Immature natural killer cell (primary cell): ENCODE measurements around the gene DDIT3. TPM values are rescaled to one million over a fixed set of nuclear protein-coding genes. Genes with fewer than 3 reads are reported as not detected.
A peak's percentile ranks its signal among the peaks of the same experiment; 100 is the strongest.

ENCODE experiments used
- DNase-seq, 3 donors: peaks; one replicate each; pipeline ENCODE4 v3.0.0; 2022; ENCODE audit warnings: mixed read lengths in 1 of 3
- H3K27ac Mint-ChIP-seq, 6 donors: one replicate each; pipeline ENCODE4 v1.8.0; 2020; ENCODE audit warnings: mixed read lengths in 6 of 6, mild to moderate bottlenecking in 5 of 6, inconsistent platforms in 4 of 6, moderate library complexity in 3 of 6
- H3K27me3 Mint-ChIP-seq, 3 donors: one replicate each; pipeline ENCODE4 v1.8.0; 2020 to 2021; ENCODE audit warnings: low read depth in 3 of 3, mild to moderate bottlenecking in 3 of 3, mixed read lengths in 3 of 3, moderate library complexity in 3 of 3, inconsistent platforms in 1 of 3
- H3K36me3 Mint-ChIP-seq, 3 donors: one replicate each; pipeline ENCODE4 v1.8.0; 2020; ENCODE audit warnings: mixed read lengths in 3 of 3, inconsistent platforms in 2 of 3, mild to moderate bottlenecking in 2 of 3
- H3K4me1 Mint-ChIP-seq, 2 donors: one replicate each; pipeline ENCODE4 v1.8.0; 2020; ENCODE audit warnings: inconsistent platforms in 2 of 2, mild to moderate bottlenecking in 2 of 2, mixed read lengths in 2 of 2, moderate library complexity in 1 of 2
- H3K4me3 Mint-ChIP-seq, 5 donors: one replicate each; pipeline ENCODE4 v1.8.0; 2020; ENCODE audit warnings: mild to moderate bottlenecking in 5 of 5, mixed read lengths in 5 of 5, inconsistent platforms in 3 of 5, moderate library complexity in 3 of 5
- H3K9me3 Mint-ChIP-seq, 6 donors: one replicate each; pipeline ENCODE4 v1.8.0; 2020; ENCODE audit warnings: mild to moderate bottlenecking in 6 of 6, mixed read lengths in 6 of 6, inconsistent platforms in 4 of 6, moderate library complexity in 3 of 6
- polyA plus RNA-seq, 3 donors: library from polyadenylated mRNA; unstranded; fragments of 300-500 nt; fragmentation: Illumina TruSeq; gene quantifications; one replicate each; pipeline ENCODE4 v1.2.3, GENCODE V29; 2021

Gene DDIT3
- polyA plus RNA-seq, 3 donors from 2014 or later, result 22.8 to 38.8 (median 29.4) TPM

DNA sequence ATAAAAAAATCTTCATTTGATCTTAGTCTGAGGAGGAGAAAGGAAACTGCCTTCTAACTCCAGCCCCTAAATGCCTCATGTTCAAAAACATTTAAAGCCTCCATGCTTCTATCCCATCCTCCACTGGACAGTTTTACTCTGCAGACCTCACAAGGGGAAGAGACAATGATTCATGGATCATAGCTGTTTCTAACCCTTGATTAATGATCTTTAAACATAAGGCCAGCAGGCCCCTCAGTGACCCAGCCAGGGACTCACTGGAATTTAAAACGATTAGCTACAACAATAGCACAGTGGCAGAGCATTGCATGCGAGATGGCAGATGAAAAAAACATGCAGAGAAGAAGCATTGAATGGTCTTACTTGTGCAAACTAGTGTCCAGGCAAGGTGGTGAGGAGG is 20.7 kb upstream of the DDIT3 start:
- peak overlapping the region in 1 of 6 donors; percentile 30 for H3K27ac Mint-ChIP-seq
- H3K27me3 Mint-ChIP-seq, result peaks cover 0 to 2% (median 0%) of the 10 kb centered on the region in 3 donors
- H3K4me3 Mint-ChIP-seq, result no peak overlapping the region
- no peak for DNase-seq
- H3K36me3 Mint-ChIP-seq, result peaks cover 4 to 24% (median 6%) of the 10 kb centered on the region in 3 donors
- no peaks in the 10 kb centered on the region for H3K9me3 Mint-ChIP-seq
- H3K4me1 Mint-ChIP-seq, result peaks cover 19 to 25% of the 10 kb centered on the region in 2 donors

DNA sequence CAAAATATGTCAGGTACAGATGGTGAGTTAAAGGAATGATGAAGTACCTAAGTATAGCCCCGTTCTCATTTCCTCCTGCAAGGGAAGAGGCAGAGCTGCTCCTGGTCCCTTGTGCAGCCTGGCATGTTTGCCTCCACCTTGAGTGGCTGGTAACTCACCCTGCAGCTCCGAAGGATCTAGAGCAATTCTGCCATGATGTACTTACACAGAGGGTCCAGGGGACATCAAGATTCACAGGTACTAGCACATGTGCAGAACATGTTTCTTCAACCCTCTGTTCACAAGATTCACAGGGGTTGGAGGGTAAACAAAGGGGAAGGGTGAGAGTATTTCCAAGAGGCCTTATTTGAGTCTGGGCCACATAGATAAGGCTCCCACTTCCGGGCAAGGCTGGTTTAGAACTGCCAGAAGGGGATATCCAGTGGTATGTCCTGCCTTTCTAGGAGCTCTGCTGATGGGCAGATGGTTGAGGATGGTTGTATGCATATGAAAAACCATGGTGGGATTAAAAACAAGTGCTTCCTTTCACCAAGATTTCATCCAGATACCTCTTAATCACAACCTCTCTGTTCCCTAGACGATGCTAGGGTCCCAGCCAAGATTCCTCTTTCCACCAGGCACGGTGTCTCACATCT is 18.9 kb upstream of the DDIT3 start:
- no peak overlapping the region for H3K4me3 Mint-ChIP-seq
- no peaks in the 10 kb centered on the region for H3K9me3 Mint-ChIP-seq
- peaks cover 0 to 2% (median 0%) of the 10 kb centered on the region in 3 donors for H3K27me3 Mint-ChIP-seq
- peaks cover 7 to 10% of the 10 kb centered on the region in 2 donors for H3K4me1 Mint-ChIP-seq
- peaks cover 4 to 26% (median 11%) of the 10 kb centered on the region in 3 donors for H3K36me3 Mint-ChIP-seq
- no peak for DNase-seq
- peak overlapping the region in 2 of 6 donors; percentile 23 to 27 for H3K27ac Mint-ChIP-seq

DNA sequence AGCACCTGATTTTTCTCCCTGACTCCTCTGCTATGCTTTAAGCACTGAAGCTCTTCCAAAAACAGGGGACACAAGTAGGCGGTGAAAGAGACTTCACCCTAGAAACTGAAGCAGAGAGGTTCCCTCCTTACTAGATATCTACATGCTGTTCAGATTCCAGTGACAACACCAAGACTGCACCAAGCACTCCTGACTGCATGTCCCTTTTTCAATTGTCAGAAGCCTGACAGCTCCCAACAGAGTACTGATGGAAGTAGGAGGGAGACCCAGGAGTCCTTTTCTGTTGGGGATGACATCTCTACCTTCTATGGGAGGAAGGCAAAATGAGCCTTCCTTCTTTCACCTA is 16.3 kb upstream of the DDIT3 start:
- Mint-ChIP-seq H3K4me3 (no peak overlapping the region), H3K36me3 (peaks cover 10 to 48% (median 23%) of the 10 kb centered on the region in 3 donors), H3K9me3 (no peaks in the 10 kb centered on the region), H3K27me3 (peaks cover 0 to 2% (median 0%) of the 10 kb centered on the region in 3 donors), H3K4me1 (no peaks in the 10 kb centered on the region), H3K27ac (no peak overlapping the region)
- DNase-seq, result no peak

DNA sequence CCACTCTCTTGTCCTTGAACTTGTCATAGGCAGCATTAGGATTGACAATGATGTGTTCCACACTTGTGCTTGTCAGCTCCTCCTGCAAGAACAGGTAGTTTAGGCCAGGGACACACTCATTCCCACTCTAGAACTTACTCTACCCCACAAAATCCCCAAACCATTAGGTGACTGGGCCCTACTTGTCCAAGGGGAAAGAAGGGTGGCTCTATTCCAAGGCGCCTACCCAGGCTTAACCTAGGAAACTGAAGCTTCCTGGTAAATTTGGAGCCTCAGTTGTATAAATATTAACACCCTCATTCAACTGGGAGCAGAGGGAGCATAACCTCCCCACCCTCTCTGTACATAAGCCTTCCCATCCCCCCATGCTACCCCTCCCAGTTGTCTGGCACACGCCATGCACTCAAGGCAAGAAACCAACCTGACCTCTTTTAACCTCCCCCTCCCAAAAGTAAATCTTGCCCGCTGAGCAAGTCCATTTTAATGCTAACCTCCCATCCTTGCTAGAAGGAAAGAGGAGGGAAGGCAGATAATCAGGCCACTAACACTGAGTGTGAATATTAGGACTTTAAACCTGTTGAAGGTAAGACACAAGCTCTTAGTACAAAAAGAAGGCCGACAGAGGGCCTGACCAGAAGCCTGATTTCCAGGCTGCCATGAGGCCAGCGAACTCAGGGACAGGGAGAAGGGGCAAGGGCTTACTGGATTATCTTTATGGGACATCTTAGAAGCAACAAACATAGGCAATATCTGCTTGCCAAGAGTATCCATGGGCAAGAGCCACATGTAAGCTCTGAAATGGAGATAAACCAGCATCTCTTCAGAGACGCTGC is 15.7 kb upstream of the DDIT3 start:
- H3K36me3 Mint-ChIP-seq, result peaks cover 10 to 47% (median 24%) of the 10 kb centered on the region in 3 donors
- H3K4me1 Mint-ChIP-seq, result no peaks in the 10 kb centered on the region
- no peaks in the 10 kb centered on the region for H3K9me3 Mint-ChIP-seq
- no peak overlapping the region for H3K4me3 Mint-ChIP-seq
- H3K27ac Mint-ChIP-seq, result no peak overlapping the region
- H3K27me3 Mint-ChIP-seq, result peaks cover 0 to 2% (median 0%) of the 10 kb centered on the region in 3 donors
- no peak for DNase-seq

DNA sequence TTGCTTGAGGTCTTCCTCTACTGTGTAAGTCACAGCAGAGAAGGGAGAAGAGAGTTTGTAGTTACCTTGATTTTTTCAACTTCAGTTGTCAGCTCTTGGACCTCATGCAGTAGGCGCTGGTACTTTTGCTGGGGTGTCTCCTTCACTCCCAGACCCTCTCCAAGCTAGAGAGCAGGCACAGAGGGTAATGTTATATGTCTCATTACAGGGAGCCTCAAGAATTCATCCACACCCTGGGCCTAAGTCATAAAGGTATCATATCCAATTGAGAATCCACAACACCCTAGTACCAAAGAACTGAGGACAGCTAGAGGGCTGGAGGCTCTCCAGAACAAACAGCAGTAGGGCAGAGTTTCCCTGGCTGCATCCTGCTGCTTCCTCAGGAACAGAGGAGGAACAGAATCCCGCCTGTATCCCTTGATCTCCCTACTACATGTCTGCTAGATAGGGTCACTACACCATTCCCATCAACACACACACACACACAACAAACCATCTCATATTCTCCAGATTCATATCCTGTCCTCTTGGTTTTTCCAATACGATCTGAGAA is 14.8 kb upstream of the DDIT3 start:
- peak overlapping the region in 1 of 6 donors; percentile 24 for H3K27ac Mint-ChIP-seq
- peaks cover 0 to 2% (median 0%) of the 10 kb centered on the region in 3 donors for H3K27me3 Mint-ChIP-seq
- no peak for DNase-seq
- no peaks in the 10 kb centered on the region for H3K4me1 Mint-ChIP-seq
- no peak overlapping the region for H3K4me3 Mint-ChIP-seq
- peaks cover 10 to 41% (median 24%) of the 10 kb centered on the region in 3 donors for H3K36me3 Mint-ChIP-seq
- no peaks in the 10 kb centered on the region for H3K9me3 Mint-ChIP-seq

DNA sequence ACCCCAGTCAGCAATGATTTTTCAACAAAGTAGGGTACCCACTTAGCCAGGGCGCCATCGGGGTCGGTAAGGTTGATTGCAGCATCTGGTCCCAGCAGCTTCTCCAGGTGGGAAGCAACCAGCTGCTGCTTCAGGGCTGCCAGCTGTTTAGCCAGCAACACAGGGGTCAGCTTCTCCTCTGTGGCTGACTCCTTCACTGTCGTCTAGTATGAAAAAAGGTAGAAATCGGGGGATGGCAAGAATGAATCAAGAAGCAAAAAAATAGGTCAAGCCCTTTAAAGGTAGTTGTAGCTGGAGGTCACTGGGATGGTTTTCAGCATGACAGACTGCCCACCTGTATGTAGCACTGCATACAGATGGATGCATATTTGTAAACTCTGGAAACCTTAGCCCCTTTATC is 13.9 kb upstream of the DDIT3 start:
- H3K4me1 Mint-ChIP-seq, result no peaks in the 10 kb centered on the region
- peaks cover 0 to 2% (median 0%) of the 10 kb centered on the region in 3 donors for H3K27me3 Mint-ChIP-seq
- no peak for DNase-seq
- no peak overlapping the region for H3K4me3 Mint-ChIP-seq
- peaks cover 10 to 45% (median 24%) of the 10 kb centered on the region in 3 donors for H3K36me3 Mint-ChIP-seq
- H3K9me3 Mint-ChIP-seq, result no peaks in the 10 kb centered on the region
- H3K27ac Mint-ChIP-seq, result no peak overlapping the region

DNA sequence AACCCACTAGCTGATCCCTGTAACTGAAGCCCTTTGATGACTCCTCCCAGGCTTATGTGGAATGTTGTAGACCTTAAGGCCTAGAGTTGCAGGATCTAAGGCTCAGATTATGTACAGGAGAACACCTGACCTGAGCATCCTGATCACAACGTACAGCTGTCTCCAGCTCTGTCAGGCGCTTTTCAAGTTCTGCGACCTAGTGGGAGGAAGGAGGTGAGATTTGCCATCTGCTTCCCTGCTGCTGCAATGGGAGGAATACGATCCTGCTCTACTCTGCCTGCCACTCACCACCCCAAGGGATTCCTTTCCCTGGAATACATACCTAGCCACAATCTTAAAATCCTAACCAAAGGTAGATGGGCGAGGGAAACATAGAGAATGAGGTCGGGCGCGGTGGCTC is 12.8 kb upstream of the DDIT3 start:
- no peaks in the 10 kb centered on the region for H3K4me1 Mint-ChIP-seq
- no peaks in the 10 kb centered on the region for H3K9me3 Mint-ChIP-seq
- no peak overlapping the region for H3K4me3 Mint-ChIP-seq
- no peak for DNase-seq
- peaks cover 6 to 39% (median 18%) of the 10 kb centered on the region in 3 donors for H3K36me3 Mint-ChIP-seq
- H3K27me3 Mint-ChIP-seq, result peaks cover 0 to 2% (median 0%) of the 10 kb centered on the region in 3 donors
- H3K27ac Mint-ChIP-seq, result no peak overlapping the region

DNA sequence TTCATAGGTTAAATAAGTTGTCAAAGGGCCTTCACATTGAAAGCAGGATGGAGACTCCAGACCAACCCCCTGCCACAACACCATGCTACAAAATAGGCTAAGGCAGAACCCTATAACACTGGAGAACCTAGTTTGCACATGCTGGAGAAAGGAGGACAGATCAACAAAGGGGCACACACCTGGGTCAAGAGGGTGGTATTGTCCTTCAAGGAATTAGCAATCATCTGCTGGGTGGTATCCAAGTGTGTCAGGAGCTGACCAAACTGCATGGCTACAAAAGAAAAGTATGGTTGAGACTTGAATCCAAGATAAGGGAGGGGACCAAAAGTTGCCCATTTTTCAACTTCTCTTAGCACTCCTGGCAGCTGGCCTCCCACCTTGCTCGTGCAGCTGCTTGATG is 11.5 kb upstream of the DDIT3 start:
- H3K4me1 Mint-ChIP-seq, result no peaks in the 10 kb centered on the region
- H3K36me3 Mint-ChIP-seq, result peaks cover 6 to 38% (median 18%) of the 10 kb centered on the region in 3 donors

DNA sequence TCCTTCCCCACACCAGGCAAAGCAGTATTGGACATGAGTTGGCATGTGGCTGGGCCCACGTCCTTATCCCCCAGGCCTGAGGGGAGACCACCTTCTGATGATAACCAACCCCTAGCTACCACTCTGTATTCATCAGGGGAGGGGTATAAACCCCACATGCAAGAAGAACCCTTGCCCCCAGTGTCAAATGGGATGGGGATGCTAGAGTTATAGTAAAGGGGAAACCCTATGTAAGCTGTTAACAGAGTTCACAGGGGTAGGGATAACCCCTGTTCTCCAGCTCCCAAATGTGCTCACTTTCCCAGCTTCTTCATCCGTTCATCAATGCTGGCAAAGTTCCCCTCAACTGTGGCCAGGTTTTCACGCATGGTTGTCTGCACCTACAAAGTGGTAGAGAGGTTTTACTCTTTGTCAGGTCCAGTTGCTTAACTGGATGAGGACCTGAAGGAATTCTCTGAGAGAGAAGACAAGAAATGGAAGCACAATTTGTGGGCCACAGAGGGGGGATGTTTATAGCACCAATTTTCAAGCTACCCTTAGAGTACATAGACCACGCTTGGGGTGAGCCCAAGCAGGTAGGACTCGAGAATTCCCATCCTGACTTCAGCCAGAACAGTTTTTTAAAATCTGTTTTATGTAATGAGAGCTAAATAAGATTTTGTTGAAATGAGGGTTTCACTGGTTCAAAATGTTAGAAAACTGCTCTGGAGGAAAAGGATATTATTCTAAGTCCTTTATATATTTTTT is 10.3 kb upstream of the DDIT3 start:
- Mint-ChIP-seq H3K9me3 (no peaks in the 10 kb centered on the region), H3K4me1 (peaks cover 0 to 1% of the 10 kb centered on the region in 2 donors), H3K27ac (peak overlapping the region in 1 of 6 donors; percentile 51), H3K4me3 (no peak overlapping the region), H3K36me3 (peaks cover 6 to 34% (median 17%) of the 10 kb centered on the region in 3 donors), H3K27me3 (no peaks in the 10 kb centered on the region)
- no peak for DNase-seq

More for the DNA sequence above, 11.5 kb upstream of the DDIT3 start:
- H3K4me3 Mint-ChIP-seq, result no peak overlapping the region
- DNase-seq, result no peak
- H3K27me3 Mint-ChIP-seq, result no peaks in the 10 kb centered on the region
- no peaks in the 10 kb centered on the region for H3K9me3 Mint-ChIP-seq
- H3K27ac Mint-ChIP-seq, result peak overlapping the region in 2 of 6 donors; percentile 45 to 69

DNA sequence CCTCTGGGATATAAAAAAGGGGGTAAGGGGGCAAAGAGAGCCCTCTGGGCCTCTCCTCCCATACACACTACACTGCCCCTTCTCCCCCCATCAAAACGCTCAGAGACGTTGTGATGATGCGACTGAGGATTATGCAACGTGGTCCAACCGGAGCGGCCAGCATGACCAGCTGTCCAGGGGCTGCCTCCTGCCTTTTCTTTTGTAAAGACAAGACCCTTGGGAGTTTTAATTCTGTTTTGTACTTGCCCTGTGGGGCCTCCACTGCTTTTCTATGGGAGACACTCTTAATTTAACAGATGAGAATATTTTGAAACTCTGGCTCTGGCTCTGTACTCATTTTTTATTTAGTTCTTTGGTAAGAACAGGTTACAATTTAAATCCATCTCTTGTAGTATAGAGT is 9.5 kb upstream of the DDIT3 start:
- Mint-ChIP-seq H3K9me3 (no peaks in the 10 kb centered on the region), H3K4me3 (no peak overlapping the region), H3K36me3 (peaks cover 6 to 34% (median 15%) of the 10 kb centered on the region in 3 donors), H3K4me1 (peaks cover under 1 to 1% of the 10 kb centered on the region in 2 donors), H3K27ac (peak overlapping the region in 1 of 6 donors; percentile 51), H3K27me3 (no peaks in the 10 kb centered on the region)
- DNase-seq, result no peak

DNA sequence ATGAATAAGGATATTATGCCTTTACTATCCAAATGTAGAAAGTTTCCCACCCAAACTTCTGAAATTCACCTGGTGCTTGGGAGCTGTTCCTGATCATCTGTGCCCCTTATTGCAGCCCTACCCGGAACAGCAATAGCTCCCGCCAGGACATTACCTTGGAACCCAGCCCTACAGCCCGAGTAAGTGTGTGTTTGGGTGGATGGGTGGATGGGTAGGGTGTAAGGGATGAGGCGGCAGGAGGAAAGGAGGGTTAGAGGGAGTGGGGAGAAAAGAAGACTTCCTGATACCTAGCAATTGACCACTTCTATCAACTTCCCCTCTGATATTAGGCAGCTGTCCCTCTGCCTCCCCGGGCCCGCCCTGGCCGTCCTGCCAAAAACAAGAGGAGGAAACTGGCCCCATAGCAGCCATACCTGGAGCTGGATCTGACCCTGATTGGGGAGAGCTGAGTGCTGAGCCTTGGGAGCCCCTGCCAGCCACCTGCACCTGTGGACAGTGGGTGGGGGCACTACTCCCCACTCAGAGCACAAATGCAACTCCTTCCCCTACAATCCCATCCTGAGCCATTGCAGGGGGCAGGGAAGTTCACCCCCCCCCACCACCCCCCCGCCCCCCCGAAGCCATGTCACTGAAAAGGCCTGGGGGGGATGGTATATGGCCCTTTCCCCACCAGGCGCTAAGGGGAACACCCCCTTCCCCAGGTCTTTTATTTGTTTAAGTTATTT is 8.7 kb upstream of the DDIT3 start:
- no peaks in the 10 kb centered on the region for H3K9me3 Mint-ChIP-seq
- peaks cover 9 to 31% (median 12%) of the 10 kb centered on the region in 3 donors for H3K36me3 Mint-ChIP-seq
- no peak overlapping the region for H3K4me3 Mint-ChIP-seq
- DNase-seq, result no peak
- H3K4me1 Mint-ChIP-seq, result peaks cover 8% of the 10 kb centered on the region in 2 donors
- H3K27me3 Mint-ChIP-seq, result peaks cover 0 to 2% (median 0%) of the 10 kb centered on the region in 3 donors
- H3K27ac Mint-ChIP-seq, result peak overlapping the region in 1 of 6 donors; percentile 13

DNA sequence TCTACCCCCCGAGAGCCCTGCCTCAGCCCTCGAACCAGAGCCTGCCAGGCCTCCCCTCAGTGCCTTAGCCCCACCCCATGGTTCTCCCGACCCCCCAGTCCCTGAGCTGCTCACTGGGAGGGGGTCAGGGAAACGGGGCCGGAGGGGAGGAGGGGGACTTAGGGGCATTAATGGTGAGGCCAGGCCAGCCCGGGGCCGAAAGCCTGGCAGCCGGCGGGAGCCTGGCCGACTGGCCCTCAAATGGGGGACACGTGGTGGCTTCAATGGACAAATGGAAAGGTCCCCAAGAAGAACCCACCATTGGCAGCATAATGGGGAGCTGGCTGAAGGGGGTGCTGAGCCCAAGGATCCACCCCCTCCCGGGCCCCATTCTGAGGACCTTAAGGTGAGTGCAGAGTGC is 7.9 kb upstream of the DDIT3 start:
- Mint-ChIP-seq H3K9me3 (no peaks in the 10 kb centered on the region), H3K27me3 (peaks cover 5 to 8% (median 5%) of the 10 kb centered on the region in 3 donors), H3K27ac (no peak overlapping the region), H3K4me1 (peaks cover 16 to 17% of the 10 kb centered on the region in 2 donors), H3K4me3 (no peak overlapping the region), H3K36me3 (peaks cover 8 to 27% (median 11%) of the 10 kb centered on the region in 3 donors)
- no peak for DNase-seq

DNA sequence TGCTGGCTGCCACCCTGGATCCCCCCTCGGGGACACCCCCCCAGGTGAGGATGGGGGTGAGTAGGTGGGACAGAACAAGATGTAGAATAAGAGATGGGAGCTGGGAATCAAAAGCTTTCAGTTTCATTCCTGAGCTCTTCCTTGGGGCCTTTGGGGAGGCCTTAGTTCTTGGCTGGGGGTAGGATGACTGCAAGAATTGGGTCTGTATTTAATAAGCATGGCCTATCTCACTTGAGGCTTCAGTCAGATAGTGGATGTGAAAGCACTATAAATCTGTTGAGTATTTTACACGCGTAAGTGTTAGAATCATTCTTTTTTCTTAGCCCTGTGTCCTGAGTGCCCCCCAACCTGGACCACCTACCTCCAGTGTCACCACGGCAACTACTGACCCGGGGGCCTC is 6.9 kb upstream of the DDIT3 start:
- H3K27ac Mint-ChIP-seq, result peak overlapping the region in 2 of 6 donors; percentile 29 to 36
- no peak overlapping the region for H3K4me3 Mint-ChIP-seq
- peaks cover 19 to 20% of the 10 kb centered on the region in 2 donors for H3K4me1 Mint-ChIP-seq
- H3K9me3 Mint-ChIP-seq, result no peaks in the 10 kb centered on the region
- H3K27me3 Mint-ChIP-seq, result peaks cover 10 to 12% (median 11%) of the 10 kb centered on the region in 3 donors
- H3K36me3 Mint-ChIP-seq, result peaks cover 3 to 17% (median 4%) of the 10 kb centered on the region in 3 donors
- no peak for DNase-seq
